Upper lobe of left lung (tissue), 6 donors: ENCODE results near the gene IMMP2L. TPM values are rescaled to one million over a fixed set of nuclear protein-coding genes. Genes with fewer than 3 reads are reported as not detected.

Source experiments
- ATAC-seq, 2 donors: fragments of 200-7000 bp; cut with Tn5 transposase; one replicate each; pipeline ENCODE4 v1.9.1; 2022; ENCODE audit warnings: mild to moderate bottlenecking in 2 of 2, moderate library complexity in 2 of 2; ENCODE audit not compliant: low FRiP score in 2 of 2
- DNase-seq, 2 donors: peaks; one replicate each; pipeline ENCODE4 v3.0.0-alpha.2; 2019 to 2020
- H3K27ac ChIP-seq, 4 donors: fragments of 200-600 bp; sonication (generic); one replicate each; pipeline ENCODE4 v1.5.1; 2016 to 2019
- H3K27me3 ChIP-seq, 4 donors: fragments of 200-600 bp; sonication (generic); one replicate each; pipeline ENCODE4 v1.5.1; 2017 to 2019
- H3K36me3 ChIP-seq, 4 donors: fragments of 200-600 bp; sonication (generic); one replicate each; pipeline ENCODE4 v1.5.1; 2016 to 2019
- H3K4me1 ChIP-seq, 4 donors: fragments of 200-600 bp; sonication (generic); one replicate each; pipeline ENCODE4 v1.5.1; 2018 to 2019
- H3K4me3 ChIP-seq, 4 donors: fragments of 200-600 bp; sonication (generic); one replicate each; pipeline ENCODE4 v1.5.1; 2017 to 2019; ENCODE audit warnings: mild to moderate bottlenecking in 2 of 4, moderate library complexity in 1 of 4
- H3K9me3 ChIP-seq, 4 donors: fragments of 200-600 bp; sonication (generic); one replicate each; pipeline ENCODE4 v1.5.1; 2018 to 2019
- CTCF ChIP-seq, 6 experiments: fragments of 450-650 bp in 4 of 6; fragments of 200-600 bp in 2 of 6; sonication (generic) in 2 of 6; IDR thresholded peaks; one replicate each; pipeline ENCODE4 v1.5.1; 2016 to 2019; ENCODE audit warnings: antibody characterized with exemption in 6 of 6
- EP300 ChIP-seq, 4 donors: sonication (generic); formaldehyde crosslinking; IDR thresholded peaks; one replicate each; pipeline ENCODE4 v1.5.1; 2017; ENCODE audit warnings: antibody characterized with exemption in 4 of 4, control low read depth in 2 of 4
- POLR2A ChIP-seq, 4 donors: fragments of 450-650 bp; IDR thresholded peaks; one replicate each; pipeline ENCODE4 v1.5.1; 2016 to 2017; ENCODE audit warnings: antibody characterized with exemption in 4 of 4, mild to moderate bottlenecking in 2 of 4
- POLR2AphosphoS5 ChIP-seq, 2 donors: sonication (generic); formaldehyde crosslinking; IDR thresholded peaks; one replicate each; pipeline ENCODE4 v1.5.1; 2017; ENCODE audit warnings: antibody characterized with exemption in 2 of 2
- WGBS, 2 donors: methylation state at CpG; one replicate each; pipeline ENCODE4 v1.1.5; 2017 to 2018; 5-methylcytosine and 5-hydroxymethylcytosine counted together
- total RNA-seq, 6 donors: library from RNA; depleted of rRNA in 4 of 6; stranded (reverse); fragments of >200 nt in 4 of 6; gene quantifications; one replicate each; pipeline versions ENCODE4 v1.1.0 to v1.2.1, GENCODE V29; 2016 to 2021
- donor health status: DM: no; HTN: no; CAD: no; lungs with moderate emphysema.
- donor health status: DM: no; HTN: yes; CAD: no; lungs with severe emphysema.

The IMMP2L gene
- total RNA-seq, 6 donors from 2014 or later: 7.1 to 17.5 (median 11.3) TPM

DNA sequence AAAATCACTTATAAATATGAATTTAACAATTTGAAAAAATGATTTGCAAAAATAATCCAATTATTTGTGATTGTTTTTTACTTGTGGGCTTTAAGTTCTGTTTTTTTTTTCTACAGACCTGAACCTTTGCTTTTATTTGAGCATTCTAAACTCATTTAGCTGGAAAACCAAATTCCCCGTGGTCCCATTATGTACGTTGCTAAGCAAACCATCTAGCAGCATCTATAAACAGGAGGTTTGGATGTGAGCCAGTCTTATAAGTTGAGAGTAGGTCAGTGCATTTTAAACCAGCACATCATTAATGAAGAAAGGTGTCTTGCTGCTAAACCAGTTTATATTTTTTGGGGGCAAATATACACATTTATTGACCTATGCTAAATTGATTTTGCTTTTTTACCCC lies 394.1 kb downstream of the IMMP2L start:
- no peaks in the 10 kb centered on the region for H3K27me3 ChIP-seq
- no peak overlapping the region for H3K27ac ChIP-seq
- 59 to 64% methylated on average over 2 of the region's 2 CpGs for WGBS, 2 donors
- H3K4me1 ChIP-seq: no peaks in the 10 kb centered on the region
- H3K4me3 ChIP-seq: no peak overlapping the region
- no peak for ATAC-seq
- H3K36me3 ChIP-seq: no peaks in the 10 kb centered on the region
- no peak for TF ChIP-seq POLR2A (IDR thresholded peaks at IDR 0.05)
- TF ChIP-seq EP300 (IDR thresholded peaks at IDR 0.05): no peak
- no peak for TF ChIP-seq POLR2AphosphoS5 (IDR thresholded peaks at IDR 0.05)
- no peak for TF ChIP-seq CTCF (IDR thresholded peaks at IDR 0.05)
- H3K9me3 ChIP-seq: no peaks in the 10 kb centered on the region
- DNase-seq: no peak

GRCh38 chr7:111164442-111164841 lies 397.9 kb downstream of the IMMP2L start:
- Histone ChIP-seq H3K9me3 (no peaks in the 10 kb centered on the region), H3K27me3 (no peaks in the 10 kb centered on the region), H3K4me1 (no peaks in the 10 kb centered on the region), H3K4me3 (no peak overlapping the region), H3K27ac (no peak overlapping the region), H3K36me3 (no peaks in the 10 kb centered on the region)
- 76 to 90% methylated on average over 1 of the region's 1 CpG for WGBS, 2 donors
- no peak for ATAC-seq
- TF ChIP-seq POLR2A (IDR thresholded peaks at IDR 0.05) (no peak), POLR2AphosphoS5 (IDR thresholded peaks at IDR 0.05) (no peak), CTCF (IDR thresholded peaks at IDR 0.05) (no peak), EP300 (IDR thresholded peaks at IDR 0.05) (no peak)
- no peak for DNase-seq

DNA sequence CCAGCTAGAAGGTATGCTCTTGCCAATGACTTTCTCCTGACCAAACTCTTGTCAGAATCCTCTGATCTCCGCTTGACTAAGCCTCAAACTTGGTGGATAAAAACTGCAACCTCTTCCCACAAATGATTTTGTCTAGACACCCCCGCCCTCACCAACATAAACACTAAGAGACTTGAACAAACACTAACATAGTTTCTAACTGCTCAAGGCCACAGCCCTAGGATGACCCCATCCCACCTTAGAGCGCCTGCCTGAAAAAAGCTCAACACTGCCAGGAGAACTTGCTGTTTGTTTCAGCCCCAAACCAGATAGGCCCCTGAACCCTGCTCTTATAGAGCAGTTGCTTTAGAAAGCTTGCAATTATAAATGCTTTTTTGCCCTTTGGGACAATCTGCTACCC lies 399.6 kb downstream of the IMMP2L start:
- ATAC-seq: no peak
- WGBS, 2 donors: 92 to 95% methylated on average over 3 of the region's 3 CpGs
- TF ChIP-seq POLR2AphosphoS5 (IDR thresholded peaks at IDR 0.05): no peak
- no peak for TF ChIP-seq EP300 (IDR thresholded peaks at IDR 0.05)
- no peak for TF ChIP-seq POLR2A (IDR thresholded peaks at IDR 0.05)
- no peak for TF ChIP-seq CTCF (IDR thresholded peaks at IDR 0.05)

GRCh38 chr7:111160297-111160696 lies 402.0 kb downstream of the IMMP2L start:
- DNase-seq (no peak), ATAC-seq (no peak)
- Histone ChIP-seq H3K9me3 (no peaks in the 10 kb centered on the region), H3K4me3 (no peak overlapping the region), H3K4me1 (no peaks in the 10 kb centered on the region), H3K27me3 (no peaks in the 10 kb centered on the region), H3K27ac (no peak overlapping the region), H3K36me3 (no peaks in the 10 kb centered on the region)
- no peak for TF ChIP-seq CTCF (IDR thresholded peaks at IDR 0.05)
- no peak for TF ChIP-seq POLR2AphosphoS5 (IDR thresholded peaks at IDR 0.05)
- TF ChIP-seq POLR2A (IDR thresholded peaks at IDR 0.05): no peak
- no peak for TF ChIP-seq EP300 (IDR thresholded peaks at IDR 0.05)

More for the DNA sequence above, 399.6 kb downstream of the IMMP2L start:
- Histone ChIP-seq H3K9me3 (no peaks in the 10 kb centered on the region), H3K36me3 (no peaks in the 10 kb centered on the region), H3K4me3 (no peak overlapping the region), H3K27ac (no peak overlapping the region), H3K4me1 (no peaks in the 10 kb centered on the region), H3K27me3 (no peaks in the 10 kb centered on the region)
- DNase-seq: no peak

GRCh38 chr7:111159426-111159825 lies 402.9 kb downstream of the IMMP2L start:
- ATAC-seq (no peak), DNase-seq (no peak)
- Histone ChIP-seq H3K36me3 (no peaks in the 10 kb centered on the region), H3K27ac (no peak overlapping the region), H3K4me3 (no peak overlapping the region), H3K9me3 (no peaks in the 10 kb centered on the region), H3K4me1 (no peaks in the 10 kb centered on the region), H3K27me3 (no peaks in the 10 kb centered on the region)
- TF ChIP-seq POLR2AphosphoS5 (IDR thresholded peaks at IDR 0.05) (no peak), CTCF (IDR thresholded peaks at IDR 0.05) (no peak), EP300 (IDR thresholded peaks at IDR 0.05) (no peak), POLR2A (IDR thresholded peaks at IDR 0.05) (no peak)
